ENCODE results near the gene MIA2.
"Not testable (repeated sequence)": the region's sequence is repeated elsewhere in the genome, so short reads cannot be mapped to it uniquely, and the experiment has no call there.

Gene MIA2

DNA sequence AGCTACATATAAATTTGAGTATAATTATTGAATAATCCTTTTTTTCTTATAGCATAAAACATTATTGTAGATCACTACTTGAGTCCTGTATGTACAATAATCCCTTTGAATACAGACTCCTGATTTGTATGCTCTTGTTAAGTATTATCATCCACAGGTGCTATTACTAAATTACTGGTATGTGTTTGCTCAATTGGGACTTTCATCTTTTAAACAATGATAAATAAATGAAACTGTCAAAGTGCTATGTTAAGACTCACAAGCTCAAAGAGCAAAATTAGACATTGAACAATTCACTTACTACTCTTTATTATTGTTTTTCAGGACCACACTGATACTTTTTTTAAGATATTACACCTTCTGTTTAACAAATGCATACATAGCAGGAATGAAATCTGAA is 17.8 kb downstream of the MIA2 start:
- no peak overlapping the region for H3K27ac ChIP-seq
- no peak for TF ChIP-seq ZFX (IDR thresholded peaks at IDR 0.05; ENCODE audit: borderline replicate concordance)
- TF ChIP-seq, protein P1, sequence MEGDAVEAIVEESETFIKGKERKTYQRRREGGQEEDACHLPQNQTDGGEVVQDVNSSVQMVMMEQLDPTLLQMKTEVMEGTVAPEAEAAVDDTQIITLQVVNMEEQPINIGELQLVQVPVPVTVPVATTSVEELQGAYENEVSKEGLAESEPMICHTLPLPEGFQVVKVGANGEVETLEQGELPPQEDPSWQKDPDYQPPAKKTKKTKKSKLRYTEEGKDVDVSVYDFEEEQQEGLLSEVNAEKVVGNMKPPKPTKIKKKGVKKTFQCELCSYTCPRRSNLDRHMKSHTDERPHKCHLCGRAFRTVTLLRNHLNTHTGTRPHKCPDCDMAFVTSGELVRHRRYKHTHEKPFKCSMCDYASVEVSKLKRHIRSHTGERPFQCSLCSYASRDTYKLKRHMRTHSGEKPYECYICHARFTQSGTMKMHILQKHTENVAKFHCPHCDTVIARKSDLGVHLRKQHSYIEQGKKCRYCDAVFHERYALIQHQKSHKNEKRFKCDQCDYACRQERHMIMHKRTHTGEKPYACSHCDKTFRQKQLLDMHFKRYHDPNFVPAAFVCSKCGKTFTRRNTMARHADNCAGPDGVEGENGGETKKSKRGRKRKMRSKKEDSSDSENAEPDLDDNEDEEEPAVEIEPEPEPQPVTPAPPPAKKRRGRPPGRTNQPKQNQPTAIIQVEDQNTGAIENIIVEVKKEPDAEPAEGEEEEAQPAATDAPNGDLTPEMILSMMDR (IDR thresholded peaks at IDR 0.05), result no peak

DNA sequence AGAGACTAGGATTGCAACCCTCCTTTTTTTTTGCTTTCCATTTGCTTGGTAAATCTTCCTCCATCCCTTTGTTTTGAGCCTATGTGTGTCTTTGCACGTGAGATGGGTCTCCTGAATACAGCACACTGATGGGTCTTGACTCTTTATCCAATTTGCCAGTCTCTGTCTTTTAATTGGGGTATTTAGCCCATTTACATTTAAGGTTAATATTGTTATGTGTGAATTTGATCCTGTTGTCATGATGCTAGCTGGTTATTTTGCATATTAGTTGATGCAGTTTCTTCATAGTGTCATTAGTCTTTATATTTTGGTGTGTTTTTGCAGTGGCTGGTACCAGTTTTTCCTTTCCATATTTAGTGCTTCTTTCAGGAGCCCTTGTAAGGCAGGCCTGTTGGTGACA is 23.7 kb downstream of the MIA2 start:
- not testable (repeated sequence) for H3K27ac ChIP-seq

DNA sequence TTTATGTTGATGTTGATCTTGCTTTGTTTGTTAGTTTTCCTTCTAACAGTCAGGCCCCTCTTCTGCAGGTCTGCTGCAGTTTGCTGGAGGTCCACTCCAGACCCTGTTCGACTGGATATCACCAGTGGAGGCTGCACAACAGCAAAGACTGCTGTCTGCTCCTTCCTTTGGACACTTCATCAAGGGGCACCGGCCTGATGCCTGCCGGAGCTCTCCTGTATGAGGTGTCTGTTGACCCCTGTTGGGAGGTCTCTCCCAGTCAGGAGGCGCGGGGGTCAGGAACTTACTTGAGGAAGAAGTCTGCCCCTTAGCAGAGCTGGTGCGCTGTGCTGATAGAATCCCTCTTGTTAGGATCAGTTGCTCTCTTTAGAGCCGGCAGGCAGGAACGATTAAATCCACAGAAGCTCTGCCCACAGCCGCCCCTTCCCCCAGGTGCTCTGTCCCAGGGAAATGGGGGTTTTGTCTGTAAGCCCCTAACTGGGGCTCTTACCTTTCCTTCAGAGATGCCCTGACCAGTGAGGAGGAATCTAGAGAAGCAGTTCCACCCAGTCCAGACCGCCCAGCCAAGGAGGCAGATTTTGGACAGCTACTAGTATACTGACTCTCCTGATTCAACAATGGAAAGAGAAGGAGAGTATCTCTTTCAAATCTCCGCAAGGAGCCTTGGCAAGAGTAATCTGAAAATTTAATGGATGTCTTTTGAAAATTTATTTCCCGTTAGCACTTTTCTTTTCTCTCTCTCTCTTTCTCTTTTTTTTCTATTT is 25.2 kb downstream of the MIA2 start:
- H3K27ac ChIP-seq, result no peak overlapping the region

GRCh38 chr14:39260161-39260560 is 26.4 kb downstream of the MIA2 start:
- not testable (repeated sequence) for H3K27ac ChIP-seq

More for the DNA sequence above, 25.2 kb downstream of the MIA2 start:
- TF ChIP-seq, protein P1 (IDR thresholded peaks at IDR 0.05), result no peak
- TF ChIP-seq ZFX (IDR thresholded peaks at IDR 0.05; ENCODE audit: borderline replicate concordance), result no peak

GRCh38 chr14:39262214-39262613 is 28.5 kb downstream of the MIA2 start:
- not testable (repeated sequence) for H3K27ac ChIP-seq

DNA sequence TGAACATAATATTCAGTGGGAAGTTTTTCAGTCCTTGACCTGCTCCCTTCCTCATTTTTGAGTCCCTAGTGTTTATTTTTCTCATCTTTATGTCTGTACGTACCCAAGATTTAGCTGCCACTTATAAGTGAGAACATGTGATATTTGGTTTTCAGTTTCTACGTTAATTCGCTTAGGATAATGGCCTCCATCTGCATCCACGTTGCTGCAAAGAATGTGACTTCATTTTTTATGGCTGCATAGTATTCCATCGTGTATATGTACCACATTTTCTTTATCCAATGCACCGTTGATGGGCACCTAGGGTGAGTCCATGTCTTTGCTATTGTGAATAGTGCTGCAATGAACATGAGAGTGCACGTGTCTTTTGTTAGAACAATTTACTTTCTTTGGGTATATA is 30.3 kb downstream of the MIA2 start:
- TF ChIP-seq, protein P1 (IDR thresholded peaks at IDR 0.05), result no peak
- TF ChIP-seq ZFX (IDR thresholded peaks at IDR 0.05; ENCODE audit: borderline replicate concordance), result no peak
- no peak overlapping the region for H3K27ac ChIP-seq

GRCh38 chr14:39264558-39264957 is 30.8 kb downstream of the MIA2 start:
- H3K27ac ChIP-seq, result peak overlapping the region; percentile 98
- TF ChIP-seq ZFX (IDR thresholded peaks at IDR 0.05; ENCODE audit: borderline replicate concordance), result no peak
- TF ChIP-seq, protein P1 (IDR thresholded peaks at IDR 0.05), result no peak

DNA sequence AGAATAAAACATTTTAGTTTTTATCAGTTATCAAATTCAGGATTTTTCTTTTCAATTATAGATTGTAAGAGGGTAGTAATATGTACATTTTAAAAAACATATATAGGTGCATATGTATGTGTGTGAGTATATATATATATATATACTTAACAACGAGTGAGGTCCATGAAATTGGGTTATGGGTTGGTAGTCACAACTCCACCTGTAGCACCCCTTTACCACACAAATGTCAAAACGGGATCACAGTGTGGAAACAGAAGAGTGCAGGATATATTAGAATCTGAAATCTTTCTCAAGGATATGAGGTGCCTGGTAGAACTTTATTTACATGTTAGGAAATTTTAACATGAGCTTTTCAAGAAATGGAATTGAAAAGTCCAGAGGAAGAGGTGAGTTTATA is 31.3 kb downstream of the MIA2 start:
- TF ChIP-seq, protein P1 (IDR thresholded peaks at IDR 0.05), result no peak
- TF ChIP-seq ZFX (IDR thresholded peaks at IDR 0.05; ENCODE audit: borderline replicate concordance), result no peak
- peak overlapping the region; percentile 98 for H3K27ac ChIP-seq

- H3K27ac ChIP-seq, result peak overlapping the region; percentile 98
- no peak for TF ChIP-seq ZFX (IDR thresholded peaks at IDR 0.05; ENCODE audit: borderline replicate concordance)
- TF ChIP-seq, protein P1 (IDR thresholded peaks at IDR 0.05), result no peak
Measured at GRCh38 chr14:39265806-39266524, 32.2 kb downstream of the MIA2 start.

All from 22Rv1 (cell line).